ENCODE results near the gene LTV1.

DNA sequence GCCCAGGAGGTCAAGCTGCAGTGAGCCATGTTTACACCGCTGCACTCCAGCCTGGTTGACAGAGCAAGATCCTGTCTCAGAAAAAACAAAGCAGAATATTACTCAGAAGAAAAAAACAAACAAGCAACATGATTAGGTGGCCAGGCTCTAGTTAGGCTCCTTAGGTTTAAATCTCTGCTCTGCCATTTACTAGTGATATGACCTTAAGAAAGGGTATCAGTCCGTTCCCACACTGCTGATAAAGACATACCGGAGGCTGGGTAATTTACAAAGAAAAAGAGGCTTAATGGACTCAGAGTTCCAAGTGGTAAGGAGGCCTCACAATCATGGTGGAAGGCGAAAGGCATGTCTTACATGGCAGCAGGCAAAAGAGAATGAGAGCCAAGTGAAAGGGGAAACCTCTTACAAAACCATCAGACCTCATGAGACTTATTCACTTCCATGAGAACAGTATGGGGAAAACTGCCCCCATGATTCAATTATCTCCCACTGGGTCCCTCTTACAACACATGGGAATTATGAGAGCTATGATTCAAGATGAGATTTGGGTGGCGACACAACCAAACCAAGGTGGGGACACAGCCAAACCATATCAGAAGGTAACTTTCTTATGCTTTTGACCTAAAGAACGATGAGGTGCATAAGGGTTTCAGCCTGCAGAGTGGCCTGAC, 2.4 kb upstream of the LTV1 start:
- no peak for TF ChIP-seq EZH2 (IDR thresholded peaks at IDR 0.05; ENCODE audit: low read depth)
- TF ChIP-seq, protein P1, sequence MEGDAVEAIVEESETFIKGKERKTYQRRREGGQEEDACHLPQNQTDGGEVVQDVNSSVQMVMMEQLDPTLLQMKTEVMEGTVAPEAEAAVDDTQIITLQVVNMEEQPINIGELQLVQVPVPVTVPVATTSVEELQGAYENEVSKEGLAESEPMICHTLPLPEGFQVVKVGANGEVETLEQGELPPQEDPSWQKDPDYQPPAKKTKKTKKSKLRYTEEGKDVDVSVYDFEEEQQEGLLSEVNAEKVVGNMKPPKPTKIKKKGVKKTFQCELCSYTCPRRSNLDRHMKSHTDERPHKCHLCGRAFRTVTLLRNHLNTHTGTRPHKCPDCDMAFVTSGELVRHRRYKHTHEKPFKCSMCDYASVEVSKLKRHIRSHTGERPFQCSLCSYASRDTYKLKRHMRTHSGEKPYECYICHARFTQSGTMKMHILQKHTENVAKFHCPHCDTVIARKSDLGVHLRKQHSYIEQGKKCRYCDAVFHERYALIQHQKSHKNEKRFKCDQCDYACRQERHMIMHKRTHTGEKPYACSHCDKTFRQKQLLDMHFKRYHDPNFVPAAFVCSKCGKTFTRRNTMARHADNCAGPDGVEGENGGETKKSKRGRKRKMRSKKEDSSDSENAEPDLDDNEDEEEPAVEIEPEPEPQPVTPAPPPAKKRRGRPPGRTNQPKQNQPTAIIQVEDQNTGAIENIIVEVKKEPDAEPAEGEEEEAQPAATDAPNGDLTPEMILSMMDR (conservative IDR thresholded peaks at IDR 0.05): no peak

All from PC-9 (cell line).